Inflammatory macrophage (primary cell): Measurements from ENCODE around the gene NNT.
"Not testable (repeated sequence)": the region's sequence is repeated elsewhere in the genome, so short reads cannot be mapped to it uniquely, and the experiment has no call there.

Source experiments
- DNase-seq, 2 donors: peaks; one replicate each; pipeline ENCODE4 v3.0.0-alpha.2; 2020 to 2022
- total RNA-seq, 18 experiments: gene quantifications; one replicate each; lab custom pipeline; 2026; ENCODE audit warnings: mixed read lengths in 6 of 18, inconsistent platforms in 2 of 18; lab: John Stamatoyannopoulos, UW

NNT gene
- total RNA-seq: 124 to 342 (median 247) reads per million in 18 experiments

DNA sequence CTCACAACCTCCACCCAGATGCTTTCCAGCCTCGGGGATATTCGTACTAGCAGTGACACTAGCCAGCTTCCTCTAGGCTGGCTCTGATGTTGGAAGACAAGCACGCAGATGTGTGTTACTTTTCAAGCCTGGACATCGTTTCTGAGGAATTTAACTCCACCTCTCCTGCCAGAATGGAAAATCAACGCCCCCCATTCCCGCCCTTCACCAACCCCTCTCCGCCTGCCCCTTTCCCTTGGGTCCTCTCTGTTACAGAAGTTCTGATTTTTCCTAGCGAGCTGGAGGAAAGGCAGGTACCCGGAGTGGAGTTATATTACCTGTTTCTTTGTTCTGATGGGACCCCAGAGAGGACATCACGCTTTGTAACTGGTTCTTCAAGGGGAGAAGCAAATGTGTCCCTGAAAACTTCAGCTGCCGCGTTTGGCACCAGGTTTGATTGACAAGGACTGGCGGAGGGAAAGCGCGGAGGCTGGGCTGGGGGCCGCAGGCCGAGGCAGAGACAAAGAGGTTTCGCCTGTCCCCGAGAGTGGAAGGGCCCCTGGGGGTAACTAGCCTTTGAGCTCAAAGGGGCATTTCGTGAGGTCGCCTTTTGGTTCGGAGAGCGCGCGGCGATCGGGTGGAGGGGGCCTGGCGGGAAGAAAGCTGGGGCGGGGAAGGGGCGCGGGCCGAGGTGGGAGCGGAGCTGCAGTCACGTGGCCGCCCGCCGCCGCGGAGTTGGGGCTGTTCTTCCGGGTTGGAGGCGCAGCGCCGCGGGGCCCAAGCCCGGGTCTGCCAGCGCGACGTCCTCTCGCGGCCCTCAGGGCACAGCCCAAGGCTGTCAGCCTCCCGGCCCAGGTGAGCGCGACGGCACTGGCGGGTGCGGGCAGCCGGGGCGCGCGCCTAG, at the start of gene NNT:
Gene NNT, plus strand, starts transcription at position 720 of the 883 bp plus-strand sequence. CDS start 6,016 bp downstream, outside the sequence.
- DNase-seq: peak; percentile 44 to 67

DNA sequence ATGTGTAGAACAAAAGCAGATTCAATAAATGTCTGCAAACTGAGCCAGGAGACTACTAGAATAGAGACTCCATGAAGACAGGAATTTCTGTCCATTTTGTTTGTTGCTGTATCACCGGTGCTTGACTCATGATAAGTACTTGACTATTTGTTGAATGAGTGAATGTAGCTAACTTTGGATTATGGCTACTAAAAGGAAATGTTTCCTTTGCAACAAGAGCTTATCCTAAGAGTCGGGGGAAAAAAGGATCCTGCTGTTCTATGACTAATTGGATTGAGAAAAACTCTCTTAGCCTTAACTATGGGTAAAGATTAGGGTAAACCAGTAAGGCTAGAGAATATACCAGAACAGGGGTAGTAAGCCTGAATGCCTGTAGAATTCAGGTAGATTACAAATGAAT, 49.6 kb upstream of the NNT start:
- no peak for DNase-seq

DNA sequence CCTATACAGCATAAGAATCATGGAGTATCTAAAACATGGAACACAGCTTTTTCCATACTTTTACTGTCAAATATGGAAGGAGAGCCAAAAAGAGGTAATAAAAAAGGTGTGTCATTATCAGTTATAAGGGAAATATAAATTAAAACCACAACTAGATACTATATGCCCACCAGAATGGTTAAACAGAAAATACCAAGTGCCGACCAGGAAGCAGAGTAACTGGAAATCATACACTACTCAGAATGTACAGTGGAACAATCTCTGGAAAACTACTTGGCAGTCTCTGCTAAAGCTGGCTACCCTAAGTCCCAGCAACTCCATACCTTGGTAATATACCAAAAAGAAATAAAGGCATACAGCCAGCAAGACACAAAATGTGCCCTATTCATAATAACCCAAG, 48.5 kb upstream of the NNT start:
- DNase-seq: no peak

DNA sequence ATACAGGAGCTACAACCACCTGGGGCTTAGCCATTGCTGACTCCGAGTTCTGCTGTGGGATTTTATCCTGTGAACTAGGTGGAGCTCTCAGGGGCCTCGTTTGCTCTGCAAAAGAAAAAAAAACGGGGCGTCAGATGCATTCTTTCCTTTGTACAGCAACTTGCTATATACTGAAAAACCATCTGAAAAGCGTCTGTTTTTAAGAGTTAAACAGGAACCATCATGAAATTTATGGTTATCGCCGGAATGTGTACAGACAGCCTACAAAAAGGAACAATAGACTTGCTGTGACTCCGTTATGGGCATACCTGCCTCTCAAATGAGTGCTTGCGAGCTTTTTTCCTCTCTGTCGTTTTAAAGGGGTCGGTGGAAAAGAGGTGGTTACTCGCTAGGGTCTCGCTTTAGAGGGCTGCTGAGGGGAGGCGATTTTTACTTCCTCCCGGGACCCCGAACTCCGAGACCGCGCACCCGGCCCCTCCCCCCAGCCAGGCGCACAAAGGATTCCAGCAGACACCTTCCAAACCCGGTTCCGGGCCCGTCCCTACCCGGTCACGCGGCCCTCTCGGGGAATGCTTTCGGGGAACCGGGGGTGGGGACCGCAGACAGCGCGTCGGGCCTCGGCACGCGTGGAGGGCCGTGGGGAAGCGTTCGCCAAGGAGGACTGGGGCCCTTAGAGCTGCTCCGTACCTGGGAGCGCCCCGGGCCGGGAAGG, 46.9 kb upstream of the NNT start:
- DNase-seq: peak; percentile 44 to 67

DNA sequence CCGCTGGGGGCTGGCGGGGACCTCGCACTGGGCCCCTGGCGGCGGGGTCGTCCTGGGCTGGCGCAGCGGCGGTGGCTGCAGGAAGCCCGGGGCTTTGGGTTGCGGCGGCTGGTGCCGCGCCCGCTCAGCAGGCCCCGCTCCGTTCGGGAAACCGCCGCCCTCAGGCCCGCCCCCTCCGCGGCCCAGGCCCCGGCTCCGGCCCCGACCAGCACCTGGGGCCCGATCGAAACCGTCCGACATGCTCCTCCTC, 46.4 kb upstream of the NNT start:
- not testable (repeated sequence) for DNase-seq

DNA sequence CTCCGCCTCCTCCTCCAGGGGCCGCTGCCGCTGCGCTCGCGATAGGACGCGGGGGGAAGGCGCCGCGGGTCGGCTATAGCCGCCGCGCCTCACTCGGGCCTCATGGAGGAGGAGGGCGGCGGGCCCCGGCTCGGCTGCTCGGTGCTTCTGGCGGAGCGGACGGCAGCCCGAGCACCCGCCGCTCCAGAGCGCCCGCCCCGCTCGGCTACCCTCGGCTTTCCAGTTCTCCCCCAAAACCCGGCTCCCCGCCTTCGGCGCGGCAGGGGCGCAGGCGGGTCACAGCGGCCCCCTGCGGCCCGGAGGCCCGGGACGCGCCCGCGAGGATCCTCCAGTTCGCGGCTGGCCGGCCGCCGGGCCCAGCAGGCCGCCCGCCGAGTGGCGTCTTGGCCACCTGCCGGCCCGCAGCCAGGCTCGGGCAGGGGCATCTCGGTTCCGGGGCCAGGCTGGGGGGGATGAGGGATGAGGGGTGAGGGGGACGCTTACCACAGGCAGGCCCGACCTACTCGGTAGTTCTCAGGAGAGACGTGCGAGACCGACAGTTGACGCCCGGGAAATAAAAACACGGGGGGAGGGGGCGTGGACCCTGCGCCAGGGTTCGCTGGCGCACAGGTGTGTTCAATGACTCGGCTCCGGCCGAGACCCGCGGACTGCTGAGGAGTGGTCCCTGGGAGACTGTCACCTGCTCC, 46.0 kb upstream of the NNT start, which contains the start of gene PAIP1:
Gene PAIP1, minus strand, starts transcription at position 221 of the 686 bp plus-strand sequence. CDS start 231 bp downstream, outside the sequence.
- peak; percentile 78 to 86 for DNase-seq

DNA sequence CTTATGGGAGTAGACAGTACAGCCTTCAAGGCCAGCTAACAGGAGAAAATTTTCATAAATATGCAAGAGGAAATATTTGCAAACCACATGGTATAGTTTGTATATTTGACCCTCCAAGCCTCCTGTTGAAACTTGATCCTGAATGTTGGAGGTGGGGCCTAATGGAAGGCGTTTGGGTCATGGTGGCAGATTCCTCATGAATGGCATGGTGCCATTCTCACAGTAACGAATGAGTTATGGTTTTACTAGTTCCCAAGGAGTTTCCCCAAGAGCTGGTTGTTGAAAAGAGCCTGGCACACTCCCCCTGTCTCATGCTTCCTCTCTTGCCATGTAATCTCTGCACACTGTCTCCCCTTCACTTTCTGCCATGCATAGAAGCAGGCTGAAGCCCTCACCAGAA, 42.9 kb upstream of the NNT start:
- no peak for DNase-seq

DNA sequence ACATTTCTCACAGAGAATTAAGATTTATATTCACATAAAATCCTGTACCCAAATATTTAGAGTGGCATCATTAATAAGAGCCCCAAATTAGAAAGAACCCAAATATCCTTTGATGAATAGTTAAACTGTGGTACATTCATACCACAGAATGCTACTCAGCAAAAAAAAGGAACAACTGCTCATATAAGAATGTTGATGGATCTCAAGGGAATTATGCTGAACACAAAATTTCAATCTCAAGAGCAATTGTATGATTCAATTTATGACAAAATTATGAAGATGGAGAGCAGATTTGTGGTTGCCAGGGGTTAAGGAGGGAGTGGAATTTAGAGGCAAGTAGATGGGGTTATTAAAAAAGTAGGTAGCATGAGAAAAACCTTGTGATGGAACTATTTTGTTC, 41.6 kb upstream of the NNT start:
- DNase-seq: no peak

DNA sequence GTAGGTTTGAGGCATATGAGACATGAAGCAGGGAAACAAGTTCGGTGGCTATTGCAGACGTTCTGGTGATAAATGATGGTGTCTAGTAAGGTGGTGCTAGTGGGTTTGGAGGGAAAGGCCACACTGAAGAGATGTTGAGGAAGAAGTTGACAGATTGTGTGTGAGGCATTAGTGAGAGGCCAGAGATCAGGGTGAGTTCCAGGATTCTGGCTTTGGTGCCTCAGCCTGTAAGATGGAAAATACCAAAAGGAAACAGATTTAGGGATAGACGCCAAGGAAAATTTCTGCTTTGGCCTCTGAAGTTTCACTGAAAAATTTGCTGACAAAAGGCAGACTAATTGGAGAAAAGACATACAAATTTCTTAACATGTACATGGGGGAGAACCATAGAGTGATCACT, 39.7 kb upstream of the NNT start:
- DNase-seq: no peak

DNA sequence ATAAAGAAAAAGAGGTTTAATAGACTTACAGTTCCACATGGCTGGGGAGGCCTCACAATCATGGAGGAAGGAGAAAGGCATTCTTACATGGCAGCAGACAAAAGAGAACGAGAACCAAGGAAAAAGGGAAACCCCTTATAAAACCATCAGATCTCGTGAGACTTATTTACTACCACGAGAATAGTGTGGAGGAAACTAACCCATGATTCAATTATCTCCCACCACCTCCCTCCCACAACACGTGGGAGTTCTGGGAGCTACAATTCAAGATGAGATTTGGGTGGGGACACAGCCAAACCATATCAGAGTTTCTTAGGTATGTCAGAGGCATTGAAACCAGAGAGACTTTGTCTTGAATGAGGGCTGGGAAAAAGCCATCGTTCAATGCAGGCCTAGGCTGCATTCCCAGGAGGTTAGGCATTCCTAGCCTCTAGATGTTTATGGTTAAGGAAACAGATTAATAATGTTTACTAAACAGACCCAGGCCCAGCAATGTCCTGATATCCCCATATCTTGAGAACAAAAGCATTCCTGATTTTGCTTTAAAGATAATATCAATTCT, 38.6 kb upstream of the NNT start:
- DNase-seq: no peak

DNA sequence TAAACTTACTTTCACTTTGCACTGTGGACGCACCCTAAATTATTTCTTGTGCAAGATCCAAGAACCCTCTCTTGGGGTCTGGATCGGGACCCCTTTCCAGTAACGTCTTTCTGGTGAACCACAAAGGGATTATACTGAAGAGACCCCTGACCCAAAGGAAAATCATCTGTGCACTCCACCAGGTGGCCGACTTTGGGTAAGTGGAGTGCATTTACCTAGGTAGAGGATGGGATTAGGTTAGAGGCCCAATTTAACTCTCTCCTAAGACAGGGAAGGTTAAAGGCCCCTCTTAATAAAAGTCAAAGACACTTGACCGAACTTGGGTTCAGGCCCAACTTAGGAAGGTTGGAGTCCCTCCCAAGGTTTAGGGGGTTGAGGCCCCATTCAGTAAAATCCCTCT, 37.9 kb upstream of the NNT start:
- no peak for DNase-seq

DNA sequence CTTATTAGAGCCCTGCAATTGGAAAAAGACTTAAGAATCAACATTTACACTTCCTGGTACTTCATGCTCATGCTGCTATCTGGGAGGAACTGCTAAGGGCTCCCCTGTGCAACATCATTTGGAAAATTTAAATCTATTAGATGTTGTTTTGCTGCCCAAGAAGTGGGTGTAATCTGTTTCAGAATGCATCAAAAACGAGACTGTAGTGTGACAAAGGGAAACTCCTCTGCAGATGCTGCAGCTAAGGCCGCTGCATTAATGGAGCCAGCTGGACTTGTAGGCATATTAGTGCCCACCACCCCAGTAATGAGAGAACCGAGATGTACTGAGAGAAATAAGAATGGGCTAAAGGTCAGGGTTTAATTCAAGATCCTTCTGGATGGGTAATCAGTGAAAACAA, 35.0 kb upstream of the NNT start:
- DNase-seq: no peak

DNA sequence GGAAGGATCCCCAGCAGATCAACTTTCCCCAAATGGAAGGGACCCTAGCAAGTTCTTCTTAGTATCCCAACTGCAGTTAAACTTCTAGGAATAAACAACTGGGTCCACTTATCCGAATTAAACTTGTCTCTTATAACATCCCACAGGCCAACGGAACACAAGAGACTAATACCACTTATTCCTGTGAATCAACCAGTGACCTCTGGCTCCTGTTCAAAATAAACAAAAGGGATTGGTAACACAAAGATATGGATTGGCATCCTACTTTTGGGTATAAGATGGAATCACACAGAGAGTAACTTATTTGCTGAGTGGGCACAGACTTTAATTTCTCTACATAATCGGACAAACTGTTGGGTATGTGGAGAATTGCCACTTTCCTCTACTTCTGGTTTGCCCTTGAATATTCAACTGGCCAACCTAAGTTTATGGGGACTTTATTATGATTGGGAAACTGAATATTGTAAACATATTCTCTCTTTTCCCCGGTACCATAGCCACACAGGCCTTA, 33.7 kb upstream of the NNT start:
- no peak for DNase-seq

DNA sequence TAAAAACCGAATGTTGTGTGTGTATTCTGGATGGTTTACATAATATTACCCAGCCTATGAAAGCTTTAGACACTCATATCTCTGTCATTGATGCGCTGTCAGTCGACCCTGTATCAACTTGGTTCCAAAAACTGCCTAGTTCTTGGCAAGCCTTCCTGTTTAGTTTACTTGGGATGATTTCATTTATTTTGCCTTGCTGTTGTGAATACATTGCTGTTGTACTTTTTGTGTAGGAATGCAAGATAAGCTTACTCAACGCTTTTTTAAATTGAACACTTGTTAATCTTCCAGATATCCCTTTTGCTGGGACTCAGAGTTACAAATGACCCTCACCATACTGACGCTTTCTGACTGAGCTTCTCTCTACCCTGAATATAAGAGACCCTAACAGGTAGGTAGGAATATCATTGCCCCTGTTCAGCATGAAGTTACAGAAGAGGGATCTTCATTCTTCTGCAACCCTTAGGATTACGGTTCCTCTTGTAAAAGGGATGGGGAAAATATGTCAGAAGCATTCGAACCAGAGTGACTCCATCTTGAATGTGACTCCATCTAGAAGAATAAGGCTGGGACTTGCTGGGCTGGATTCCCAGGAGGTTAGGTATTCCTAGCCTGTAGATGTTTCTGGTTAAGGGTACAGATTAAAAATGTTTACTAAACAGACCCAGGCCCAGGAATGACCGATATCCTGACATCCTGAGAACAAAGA, 32.4 kb upstream of the NNT start:
- DNase-seq: no peak

DNA sequence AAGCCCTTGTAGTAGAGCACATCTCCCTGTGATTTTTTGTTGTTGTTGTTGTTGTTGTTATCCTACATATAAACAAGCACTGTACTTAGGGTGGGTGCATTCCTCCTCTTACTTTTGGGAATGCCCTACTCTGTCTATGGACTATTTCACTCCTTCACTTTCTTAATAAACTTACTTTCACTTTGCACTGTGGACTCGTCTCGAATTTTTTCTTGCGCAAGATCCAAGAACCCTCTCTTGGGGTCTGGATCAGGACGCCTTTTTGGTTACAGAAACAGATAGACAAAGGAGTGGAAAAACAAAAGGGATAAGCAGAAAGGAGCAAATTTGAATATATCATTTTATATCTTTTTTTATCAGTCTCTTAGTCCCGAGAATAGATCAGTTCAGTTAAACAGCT, 31.7 kb upstream of the NNT start:
- no peak for DNase-seq

DNA sequence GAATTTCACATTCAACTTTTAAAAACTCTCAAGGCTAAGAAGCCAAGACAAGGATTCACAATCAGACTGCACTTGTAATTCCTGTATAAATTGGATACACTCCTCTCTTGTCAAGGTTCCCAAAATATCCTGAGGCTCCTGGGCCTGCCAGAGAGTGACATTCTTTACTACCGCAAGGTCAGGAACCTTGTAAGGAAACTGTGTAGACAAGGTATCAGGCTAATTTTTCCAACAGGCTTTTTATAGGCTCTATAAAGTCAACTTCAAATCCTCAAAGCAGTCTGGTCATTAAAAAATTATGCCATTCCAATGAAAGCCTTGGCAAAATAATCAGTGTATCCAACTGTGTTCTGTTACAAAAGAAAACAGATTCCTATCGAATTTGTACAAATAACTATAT, 30.6 kb upstream of the NNT start:
- DNase-seq: no peak

DNA sequence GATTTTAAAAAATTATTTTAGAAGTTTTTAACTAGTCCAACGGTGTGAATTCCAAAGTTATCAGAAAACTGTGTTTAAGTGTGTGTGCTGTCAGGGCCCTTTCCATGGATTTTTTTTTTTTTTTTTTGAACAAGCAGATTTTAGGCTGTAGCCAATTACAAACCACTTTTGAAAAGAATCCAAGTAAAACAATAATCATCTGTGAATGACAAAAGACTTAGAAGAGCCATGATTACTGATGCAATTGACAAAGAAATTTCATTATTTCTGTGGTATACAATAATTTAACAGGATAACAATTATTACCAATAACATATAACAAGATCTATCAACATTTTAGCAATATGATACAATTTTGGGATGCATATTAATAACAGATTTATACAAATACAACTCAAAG, 29.9 kb upstream of the NNT start:
- no peak for DNase-seq

DNA sequence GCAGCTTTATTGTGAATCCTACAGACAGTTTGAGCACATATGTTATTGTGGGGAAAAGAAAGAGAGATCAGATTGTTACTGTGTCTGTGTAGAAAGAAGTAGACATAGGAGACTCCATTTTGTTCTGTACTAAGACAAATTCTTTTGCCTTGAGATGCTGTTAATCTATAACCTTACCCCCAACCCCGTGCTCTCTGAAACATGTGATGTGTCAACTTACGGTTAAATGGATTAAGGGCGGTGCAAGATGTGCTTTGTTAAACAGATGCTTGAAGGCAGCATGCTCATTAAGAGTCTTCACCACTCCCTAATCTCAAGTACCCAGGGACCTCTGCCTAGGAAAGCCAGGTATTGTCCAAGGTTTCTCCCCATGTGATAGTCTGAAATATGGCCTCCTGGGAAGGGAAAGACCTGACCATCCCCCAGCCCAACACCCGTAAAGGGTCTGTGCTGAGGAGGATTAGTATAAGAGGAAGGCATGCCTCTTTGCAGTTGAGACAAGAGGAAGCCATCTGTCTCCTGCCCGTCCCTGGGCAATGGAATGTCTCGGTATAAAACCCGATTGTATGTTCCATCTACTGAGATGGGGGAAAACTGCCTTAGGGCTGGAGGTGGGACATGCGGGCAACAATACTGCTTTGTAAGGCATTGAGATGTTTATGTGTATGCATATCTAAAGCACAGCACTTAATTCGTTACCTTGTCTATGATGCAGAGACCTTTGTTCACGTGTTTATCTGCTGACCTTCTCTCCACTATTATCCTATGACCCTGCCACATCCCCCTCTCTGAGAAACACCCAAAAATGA, 22.4 kb upstream of the NNT start:
- not testable (repeated sequence) for DNase-seq

DNA sequence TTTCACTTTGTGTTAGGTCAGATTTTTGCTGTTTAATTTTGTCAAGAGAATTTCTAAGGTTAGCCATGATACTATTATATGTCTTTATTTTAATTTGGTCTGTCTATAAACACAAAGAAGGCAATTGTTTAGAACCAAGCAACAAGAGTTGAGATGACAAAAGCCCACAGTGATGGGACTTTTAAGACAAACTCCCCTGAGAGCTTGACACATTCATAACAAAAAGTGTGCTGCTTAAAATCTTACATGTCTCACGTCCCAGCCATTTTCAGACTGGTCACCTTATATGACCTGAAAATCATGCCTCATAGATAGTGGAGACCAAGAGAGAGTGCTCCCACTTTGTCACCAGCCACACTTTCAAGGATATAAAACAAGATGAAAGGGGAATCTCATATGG, 21.6 kb upstream of the NNT start:
- DNase-seq: no peak

DNA sequence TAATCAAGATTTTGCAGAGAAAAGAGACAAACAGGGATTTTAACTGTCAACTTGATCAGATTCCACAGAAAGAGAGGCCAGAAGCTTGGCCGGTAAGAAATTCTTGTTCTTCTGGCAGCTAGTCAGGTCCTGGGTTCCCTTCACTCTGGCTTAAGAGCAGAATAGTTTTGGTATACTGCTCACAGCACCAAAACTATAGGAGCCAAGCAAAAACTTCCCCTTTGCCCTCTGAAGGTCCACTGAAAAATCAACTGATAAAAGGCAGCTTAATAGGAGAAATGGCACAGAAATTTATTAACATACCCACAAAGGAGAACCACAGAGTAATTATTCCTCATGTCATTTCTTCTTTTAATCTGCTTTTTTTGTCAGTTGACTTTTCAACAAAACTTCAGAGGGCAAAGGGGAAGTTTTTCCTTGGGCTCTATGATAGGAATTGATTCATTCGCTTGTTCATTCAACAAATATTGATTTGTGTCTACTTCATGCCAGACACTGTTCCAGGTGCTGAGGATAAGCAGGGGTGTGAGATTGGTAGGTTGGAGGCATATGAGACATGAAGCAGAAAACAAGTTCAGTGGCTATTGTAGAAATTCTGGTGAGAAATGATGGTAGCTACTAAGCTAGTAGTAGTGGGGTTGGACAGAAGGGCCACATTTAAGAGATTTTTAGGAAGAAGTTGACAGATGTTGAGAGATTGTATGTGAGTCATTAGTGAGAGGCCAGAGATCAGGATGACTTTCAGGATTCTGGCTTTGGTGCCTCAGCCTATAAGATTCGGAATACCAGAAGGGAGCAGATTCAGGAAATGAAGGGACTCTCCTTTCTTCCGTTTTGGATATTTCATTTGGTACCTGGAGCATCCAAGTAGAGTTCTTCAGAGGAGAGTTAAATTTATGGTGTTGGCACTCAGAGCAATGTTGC, 20.6 kb upstream of the NNT start:
- no peak for DNase-seq
